ENCODE measurements around the gene NEK4.

GRCh38 chr3:52679811-52680210, 90.9 kb downstream of the NEK4 start:
- TF ChIP-seq, protein P1, sequence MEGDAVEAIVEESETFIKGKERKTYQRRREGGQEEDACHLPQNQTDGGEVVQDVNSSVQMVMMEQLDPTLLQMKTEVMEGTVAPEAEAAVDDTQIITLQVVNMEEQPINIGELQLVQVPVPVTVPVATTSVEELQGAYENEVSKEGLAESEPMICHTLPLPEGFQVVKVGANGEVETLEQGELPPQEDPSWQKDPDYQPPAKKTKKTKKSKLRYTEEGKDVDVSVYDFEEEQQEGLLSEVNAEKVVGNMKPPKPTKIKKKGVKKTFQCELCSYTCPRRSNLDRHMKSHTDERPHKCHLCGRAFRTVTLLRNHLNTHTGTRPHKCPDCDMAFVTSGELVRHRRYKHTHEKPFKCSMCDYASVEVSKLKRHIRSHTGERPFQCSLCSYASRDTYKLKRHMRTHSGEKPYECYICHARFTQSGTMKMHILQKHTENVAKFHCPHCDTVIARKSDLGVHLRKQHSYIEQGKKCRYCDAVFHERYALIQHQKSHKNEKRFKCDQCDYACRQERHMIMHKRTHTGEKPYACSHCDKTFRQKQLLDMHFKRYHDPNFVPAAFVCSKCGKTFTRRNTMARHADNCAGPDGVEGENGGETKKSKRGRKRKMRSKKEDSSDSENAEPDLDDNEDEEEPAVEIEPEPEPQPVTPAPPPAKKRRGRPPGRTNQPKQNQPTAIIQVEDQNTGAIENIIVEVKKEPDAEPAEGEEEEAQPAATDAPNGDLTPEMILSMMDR (IDR thresholded peaks at IDR 0.05; ENCODE audit: insufficient read depth, low read depth, low read length): no peak
- TF ChIP-seq EZH2 (IDR thresholded peaks at IDR 0.05; ENCODE audit: insufficient read depth, low read length): no peak

Data from astrocyte (in vitro differentiated cells and primary cell).